ENCODE data around the gene QRICH1.

QRICH1 gene

GRCh38 chr3:49119439-49119838, 25.6 kb upstream of the QRICH1 start:
- no peak for DNase-seq

GRCh38 chr3:49119036-49119435, 25.2 kb upstream of the QRICH1 start:
- no peak for DNase-seq

- DNase-seq: no peak
These were observed 18.4 kb upstream of the QRICH1 start for GRCh38 chr3:49112262-49112661.

GRCh38 chr3:49111347-49111746, 17.5 kb upstream of the QRICH1 start:
- no peak for DNase-seq

GRCh38 chr3:49110780-49111179, 16.9 kb upstream of the QRICH1 start:
- no peak for DNase-seq

GRCh38 chr3:49108346-49108745, 14.5 kb upstream of the QRICH1 start:
- DNase-seq: no peak

GRCh38 chr3:49104427-49105291, 10.8 kb upstream of the QRICH1 start, which contains the start of gene QARS1:
QARS1 (minus strand) TSS chr3:49104757; CDS start chr3:49104733, 24 bp downstream.
- peak; percentile 91 for DNase-seq

- DNase-seq: no peak
These were observed 10.2 kb upstream of the QRICH1 start for GRCh38 chr3:49104052-49104426.

- no peak for DNase-seq
These were observed 6.3 kb upstream of the QRICH1 start for GRCh38 chr3:49100046-49100615.

GRCh38 chr3:49098910-49099630, 5.2 kb upstream of the QRICH1 start:
- no peak for DNase-seq

GRCh38 chr3:49098429-49098828, 4.6 kb upstream of the QRICH1 start:
- DNase-seq: peak; percentile 85

GRCh38 chr3:49092938-49093852, 676 bp downstream of the QRICH1 start:
- DNase-seq: peak; percentile 83

- peak; percentile 78 for DNase-seq
These were observed 12.4 kb downstream of the QRICH1 start for GRCh38 chr3:49081429-49081828.

- no peak for DNase-seq
These were observed 14.6 kb downstream of the QRICH1 start for GRCh38 chr3:49079270-49079669.

- no peak for DNase-seq
These were observed 17.2 kb downstream of the QRICH1 start for GRCh38 chr3:49076646-49077045.

GRCh38 chr3:49076116-49076515, 17.8 kb downstream of the QRICH1 start:
- no peak for DNase-seq

GRCh38 chr3:49058011-49058410, 35.9 kb downstream of the QRICH1 start:
- DNase-seq: no peak

- no peak for DNase-seq
These were observed 36.6 kb downstream of the QRICH1 start for GRCh38 chr3:49057268-49057667.

- DNase-seq: no peak
These were observed 39.5 kb downstream of the QRICH1 start for GRCh38 chr3:49054344-49054862.

- DNase-seq: no peak
These were observed 40.3 kb downstream of the QRICH1 start for GRCh38 chr3:49053543-49053942.

GRCh38 chr3:49035281-49035680, 58.6 kb downstream of the QRICH1 start:
- DNase-seq: no peak

- no peak for DNase-seq
These were observed 59.2 kb downstream of the QRICH1 start for GRCh38 chr3:49034650-49035049.

All from NCI-H69 (cell line).